HG03354 (cell line): ENCODE measurements around the gene FOLR2.
"Not testable (repeated sequence)": the region's sequence is repeated elsewhere in the genome, so short reads cannot be mapped to it uniquely, and the experiment has no call there.

ENCODE experiments used
- ATAC-seq: cut with Tn5 transposase; IDR thresholded peaks from one replicate; pipeline ENCODE4 v1.9.1; 2021; ENCODE audit warnings: mild to moderate bottlenecking; ENCODE audit not compliant: unreplicated experiment, poor library complexity, severe bottlenecking

FOLR2 gene

GRCh38 chr11:72259490-72259889 lies 42.9 kb downstream of the FOLR2 start:
- no peak for ATAC-seq

GRCh38 chr11:72260574-72260973 lies 44.0 kb downstream of the FOLR2 start:
- no peak for ATAC-seq

- ATAC-seq, result no peak
These were observed 46.8 kb downstream of the FOLR2 start for GRCh38 chr11:72263361-72263760.

GRCh38 chr11:72265951-72266350 lies 49.4 kb downstream of the FOLR2 start:
- no peak for ATAC-seq

- not testable (repeated sequence) for ATAC-seq
These were observed 50.4 kb downstream of the FOLR2 start for GRCh38 chr11:72266960-72267359.

- no peak for ATAC-seq
These were observed 51.5 kb downstream of the FOLR2 start for GRCh38 chr11:72267956-72268617.
